HG02973 (cell line): ENCODE results near the gene SPATA46.

Experiments used
- ATAC-seq: cut with Tn5 transposase; IDR thresholded peaks from one replicate; pipeline ENCODE4 v1.9.1; 2021; ENCODE audit warnings: moderate library complexity; ENCODE audit not compliant: unreplicated experiment

Gene SPATA46

DNA sequence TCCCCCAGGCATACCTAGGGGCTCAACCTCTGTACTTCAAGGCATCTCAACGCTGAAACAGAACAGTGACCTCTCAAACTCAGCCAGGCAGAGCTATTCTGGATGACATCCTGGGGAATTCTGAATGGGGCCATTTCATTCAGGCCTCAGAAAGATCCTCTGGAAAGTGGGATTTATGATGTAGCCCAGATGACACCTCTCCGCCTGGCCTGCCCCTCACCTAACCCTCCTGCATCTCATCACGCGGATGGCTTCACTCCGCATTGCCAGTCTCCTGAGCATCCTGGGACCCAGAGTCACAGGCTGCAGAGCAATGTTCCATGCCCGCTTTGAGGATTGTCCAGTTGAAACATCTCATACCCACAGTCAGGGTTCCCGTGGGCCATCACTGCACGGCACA is 1.2 kb downstream of the SPATA46 start:
- no peak for ATAC-seq

DNA sequence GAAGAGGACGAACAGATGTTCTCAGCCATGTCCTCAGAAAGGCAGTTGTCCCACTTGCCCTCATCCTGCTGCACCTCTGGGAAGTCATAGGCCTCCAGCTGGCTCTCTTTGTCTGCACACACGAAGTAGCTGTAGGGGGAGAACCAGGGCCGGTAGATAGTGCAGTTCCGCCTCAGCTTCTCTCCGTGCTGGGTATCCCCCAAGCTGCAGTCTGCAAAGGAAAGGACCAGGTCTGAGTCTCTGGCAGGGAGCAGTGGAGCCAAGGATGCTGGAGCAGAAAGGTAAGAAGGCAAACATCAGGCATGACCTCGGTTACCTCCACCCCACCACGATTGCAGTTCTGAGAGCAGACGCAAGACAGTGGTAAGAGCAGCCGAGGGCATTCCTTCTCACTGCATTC is 2.2 kb downstream of the SPATA46 start:
- ATAC-seq, result no peak

DNA sequence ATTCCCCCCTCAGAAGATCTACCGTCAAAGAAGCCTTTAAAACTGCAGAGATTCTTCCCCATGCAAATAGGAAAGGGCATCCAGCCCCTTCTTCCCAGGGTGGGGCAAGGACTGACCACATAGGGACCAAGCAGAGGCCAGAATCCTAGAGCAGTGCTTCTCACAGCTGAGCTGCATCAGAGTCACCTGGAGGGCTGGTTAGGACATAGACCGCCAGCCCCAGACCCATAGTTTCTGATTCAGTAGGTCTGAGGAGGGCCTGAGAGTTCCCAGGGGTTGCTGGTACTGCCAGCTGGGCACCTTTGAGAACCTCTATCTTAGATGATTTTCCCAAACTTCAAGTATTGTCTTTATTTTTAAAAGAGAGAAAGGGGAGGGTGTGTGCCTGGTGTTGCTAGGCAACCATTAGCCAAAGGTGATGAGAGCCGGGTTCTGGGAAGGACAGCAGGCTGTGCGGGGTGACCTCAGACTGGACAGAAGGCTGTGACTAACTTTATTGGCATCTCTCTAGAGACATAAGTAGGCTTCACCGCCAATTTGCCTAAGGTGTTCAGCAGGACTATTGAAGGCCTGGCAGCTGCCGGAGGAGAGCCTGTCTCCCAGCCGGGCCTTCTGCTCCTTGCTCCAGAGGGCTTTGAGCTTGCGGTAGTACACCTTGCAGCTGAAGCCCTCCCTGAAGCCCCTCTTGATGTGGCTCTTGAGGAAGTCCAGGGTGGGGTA is 3.0 kb downstream of the SPATA46 start:
- no peak for ATAC-seq

DNA sequence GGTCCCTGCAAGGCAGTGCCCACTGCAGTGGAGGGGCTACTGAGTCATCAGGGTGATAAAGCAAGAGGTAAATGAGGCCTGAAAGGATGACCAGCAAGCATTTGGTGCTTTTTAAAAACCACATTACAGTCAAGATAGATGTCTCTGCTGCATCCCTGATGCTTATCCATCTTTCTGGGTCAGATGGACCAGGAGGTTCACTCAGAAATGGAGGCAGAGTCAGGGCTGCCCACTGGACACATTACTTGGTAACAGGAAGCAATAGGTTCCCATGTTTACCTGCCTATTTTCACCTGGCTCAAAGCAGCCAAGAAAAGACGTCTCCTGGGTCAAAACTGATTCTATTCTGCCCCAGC is 3.6 kb downstream of the SPATA46 start:
- ATAC-seq, result no peak

DNA sequence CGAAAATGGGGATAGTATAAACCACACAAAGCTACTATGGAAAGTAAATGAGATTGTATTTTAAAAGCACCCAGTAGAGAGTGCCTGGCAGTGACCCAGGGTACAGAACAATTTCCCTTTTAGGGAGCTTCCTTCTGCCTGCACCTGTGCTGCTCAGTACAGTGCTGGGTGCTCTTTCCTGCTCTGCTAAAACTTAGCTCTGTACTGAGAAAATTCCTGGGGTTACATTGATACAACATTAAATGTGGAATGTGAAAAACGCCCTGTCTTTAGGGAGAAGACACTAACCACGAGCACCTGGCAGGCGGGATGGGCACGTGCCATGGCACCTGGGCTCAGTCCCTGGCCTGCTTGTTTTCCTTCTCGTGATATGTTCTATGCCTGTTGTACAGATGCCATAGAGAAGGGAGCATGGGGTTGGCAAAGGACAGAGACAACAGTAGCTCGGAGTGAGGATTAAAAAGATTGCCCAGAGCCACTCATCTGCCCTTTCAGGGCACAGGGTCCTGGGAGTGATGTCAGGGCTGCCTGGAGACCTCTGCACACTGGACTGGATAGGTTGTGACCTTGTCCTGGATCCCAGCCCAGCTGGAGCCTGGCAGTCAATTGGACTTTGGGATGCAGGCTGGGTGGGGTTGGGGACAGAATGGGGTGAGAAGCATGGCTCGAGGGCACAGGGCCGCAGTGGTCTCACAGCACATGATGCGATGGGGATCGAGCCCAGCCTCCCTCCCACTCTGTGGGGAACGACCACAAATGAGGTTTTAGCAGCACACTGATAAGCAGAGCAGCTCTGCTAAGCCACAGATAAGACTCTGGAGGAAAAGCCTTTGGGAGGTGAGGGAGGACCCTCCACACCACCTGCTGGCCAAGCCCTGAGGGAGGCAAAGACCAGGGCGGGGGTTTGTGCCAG is 4.2 kb downstream of the SPATA46 start:
- no peak for ATAC-seq

DNA sequence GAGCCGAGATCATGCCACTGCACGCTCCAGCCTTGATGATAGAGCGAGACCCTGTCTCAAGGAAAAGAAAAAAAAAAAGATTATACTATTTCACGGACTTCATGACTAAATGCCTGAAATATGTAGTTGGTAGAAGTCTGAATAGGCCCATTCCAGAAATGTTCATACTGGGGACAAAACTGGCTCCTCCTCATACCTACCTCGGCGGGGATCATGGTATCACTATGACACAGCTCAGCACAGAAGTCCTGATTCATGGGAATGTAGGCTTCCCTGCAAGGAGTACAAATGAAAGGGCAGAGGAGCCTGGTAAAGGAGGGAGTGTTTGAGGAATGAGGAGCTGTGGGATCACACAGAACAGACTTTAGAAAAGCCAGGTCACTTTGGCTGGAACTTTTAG is 5.0 kb downstream of the SPATA46 start:
- no peak for ATAC-seq

DNA sequence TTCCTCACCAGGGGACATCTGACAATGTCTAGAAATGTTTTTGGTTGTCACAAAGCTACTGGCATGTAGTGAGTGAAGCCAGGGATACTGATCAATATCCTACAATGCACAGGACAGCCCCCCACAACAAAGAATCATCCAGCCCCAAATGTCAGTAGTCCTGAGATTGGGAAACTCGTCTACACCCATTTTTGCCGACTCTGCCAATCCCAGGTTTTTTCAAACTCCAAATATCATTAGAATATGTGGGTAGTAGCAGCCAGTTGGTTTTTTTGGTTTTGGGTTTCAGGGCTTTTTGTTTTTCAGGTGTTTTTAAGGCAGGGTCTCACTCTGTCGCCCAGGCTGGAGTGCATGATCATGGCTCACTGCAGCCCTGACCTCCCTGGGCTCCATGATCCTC is 5.9 kb downstream of the SPATA46 start:
- ATAC-seq, result no peak

DNA sequence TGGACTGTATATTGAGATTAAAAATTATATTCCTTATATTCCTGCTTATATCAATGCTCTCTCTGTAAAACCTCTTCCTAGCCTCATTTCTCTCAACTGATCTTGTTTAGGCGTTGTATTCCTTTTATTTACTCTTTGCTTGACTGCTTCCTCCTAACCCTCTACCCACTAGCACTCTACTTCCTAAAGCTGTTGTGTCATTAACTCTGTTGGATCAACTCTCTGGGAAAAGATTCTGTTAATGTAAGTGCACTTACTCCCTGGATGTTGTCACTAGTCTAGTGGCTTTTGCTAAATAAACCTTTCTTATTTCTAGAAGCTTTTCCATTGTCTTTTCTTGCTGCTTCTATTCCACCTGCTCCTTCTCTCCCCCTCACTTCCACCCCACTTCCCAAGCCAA is 6.5 kb downstream of the SPATA46 start:
- ATAC-seq, result no peak

DNA sequence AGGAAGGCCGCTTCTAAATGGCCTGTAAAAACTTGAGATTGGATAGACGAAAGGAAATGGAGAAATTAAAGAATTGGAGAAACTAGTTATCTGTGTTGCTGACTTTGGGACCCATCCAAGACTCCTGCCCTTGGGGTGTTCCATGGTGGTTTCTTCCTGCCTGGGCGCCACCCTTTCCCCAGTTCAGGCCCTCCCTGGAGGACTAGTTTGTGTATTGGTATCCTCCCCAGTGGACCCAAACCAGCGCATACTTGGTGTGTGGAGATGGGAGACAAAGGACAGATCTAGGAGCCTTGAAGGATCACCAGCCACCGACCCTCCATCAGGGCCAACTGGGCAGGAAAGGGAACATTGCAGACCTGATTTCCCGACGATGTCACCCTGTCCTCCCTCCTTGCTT is 7.1 kb downstream of the SPATA46 start:
- ATAC-seq, result no peak

DNA sequence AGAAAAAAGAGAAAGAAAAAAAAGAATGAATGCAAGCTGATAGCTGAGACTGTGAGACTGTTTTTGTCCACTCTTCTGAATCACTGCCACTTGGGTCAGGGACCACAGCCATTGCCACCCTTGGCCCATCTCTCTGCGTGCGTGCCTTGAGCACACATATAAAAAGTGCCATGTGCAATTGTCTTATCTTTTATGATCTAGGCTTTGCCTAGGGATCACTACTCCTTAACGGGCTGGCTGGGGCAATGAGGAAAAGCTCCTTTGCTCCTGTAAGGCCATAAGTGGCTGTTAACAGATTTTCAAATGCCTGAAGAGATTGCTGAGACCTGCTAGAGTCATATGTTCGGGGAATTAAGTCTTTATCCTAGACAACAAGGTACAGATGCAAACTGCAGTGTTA is 8.2 kb downstream of the SPATA46 start:
- ATAC-seq, result no peak

DNA sequence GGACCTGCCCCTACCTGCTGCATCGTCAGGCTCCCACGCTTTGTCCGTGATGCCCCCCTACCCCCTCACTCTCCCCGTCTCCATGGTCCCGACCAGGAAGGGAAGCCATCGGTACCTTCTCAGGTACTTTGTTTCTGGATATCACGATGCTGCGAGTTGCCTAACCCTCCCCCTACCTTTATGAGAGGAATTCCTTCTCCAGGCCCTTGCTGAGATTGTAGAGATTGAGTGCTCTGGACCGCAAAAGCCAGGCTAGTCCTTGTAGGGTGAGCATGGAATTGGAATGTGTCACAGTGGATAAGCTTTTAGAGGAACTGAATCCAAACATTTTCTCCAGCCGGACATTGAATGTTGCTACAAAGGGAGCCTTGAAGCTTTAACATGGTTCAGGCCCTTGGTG is 8.9 kb downstream of the SPATA46 start:
- no peak for ATAC-seq

DNA sequence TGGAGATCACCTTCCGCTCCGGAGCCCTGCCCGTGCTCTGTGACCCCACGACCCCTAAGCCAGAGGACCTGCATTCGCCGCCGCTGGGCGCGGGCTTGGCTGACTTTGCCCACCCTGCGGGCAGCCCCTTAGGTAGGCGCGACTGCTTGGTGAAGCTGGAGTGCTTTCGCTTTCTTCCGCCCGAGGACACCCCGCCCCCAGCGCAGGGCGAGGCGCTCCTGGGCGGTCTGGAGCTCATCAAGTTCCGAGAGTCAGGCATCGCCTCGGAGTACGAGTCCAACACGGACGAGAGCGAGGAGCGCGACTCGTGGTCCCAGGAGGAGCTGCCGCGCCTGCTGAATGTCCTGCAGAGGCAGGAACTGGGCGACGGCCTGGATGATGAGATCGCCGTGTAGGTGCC is 9.6 kb downstream of the SPATA46 start:
- ATAC-seq, result no peak

DNA sequence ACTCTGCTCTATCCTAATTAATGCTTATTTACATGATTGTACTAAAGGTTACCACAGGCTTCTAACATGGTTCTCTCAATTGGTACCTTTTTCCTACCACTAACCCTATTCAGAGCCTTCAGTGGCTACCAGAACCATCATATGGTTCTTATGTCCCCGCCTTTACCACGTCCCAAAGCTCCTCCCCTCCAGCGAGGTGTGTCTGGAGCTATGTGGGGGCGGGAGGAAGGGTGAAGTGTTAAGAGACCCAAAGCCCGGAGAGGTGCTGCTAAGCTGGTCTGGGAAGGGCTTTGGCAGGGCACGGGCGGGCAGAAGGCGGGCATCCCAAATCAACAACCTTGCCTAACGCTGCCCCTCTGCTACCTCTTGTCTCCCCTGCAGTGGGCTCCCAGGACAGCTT is 10.0 kb downstream of the SPATA46 start:
- ATAC-seq, result no peak

DNA sequence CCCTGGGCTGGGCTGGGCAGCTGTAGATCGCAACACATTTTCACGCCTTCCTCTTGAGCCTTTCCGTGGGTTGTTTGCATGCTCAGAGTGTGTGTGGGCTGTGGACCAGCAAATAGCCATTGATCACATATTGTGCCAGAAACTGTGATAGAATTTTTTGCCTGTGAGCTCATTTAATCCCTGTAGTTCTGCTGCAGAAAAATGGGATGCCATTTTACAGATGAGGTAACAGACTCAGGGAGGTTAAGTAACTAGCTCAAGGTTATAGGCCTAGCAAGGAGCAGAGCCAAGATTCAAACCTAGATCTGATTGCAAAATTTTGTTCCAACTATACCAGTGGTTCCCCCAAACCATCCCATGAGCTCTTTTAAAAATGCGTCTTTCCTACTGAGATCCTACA is 10.5 kb downstream of the SPATA46 start:
- ATAC-seq, result no peak

DNA sequence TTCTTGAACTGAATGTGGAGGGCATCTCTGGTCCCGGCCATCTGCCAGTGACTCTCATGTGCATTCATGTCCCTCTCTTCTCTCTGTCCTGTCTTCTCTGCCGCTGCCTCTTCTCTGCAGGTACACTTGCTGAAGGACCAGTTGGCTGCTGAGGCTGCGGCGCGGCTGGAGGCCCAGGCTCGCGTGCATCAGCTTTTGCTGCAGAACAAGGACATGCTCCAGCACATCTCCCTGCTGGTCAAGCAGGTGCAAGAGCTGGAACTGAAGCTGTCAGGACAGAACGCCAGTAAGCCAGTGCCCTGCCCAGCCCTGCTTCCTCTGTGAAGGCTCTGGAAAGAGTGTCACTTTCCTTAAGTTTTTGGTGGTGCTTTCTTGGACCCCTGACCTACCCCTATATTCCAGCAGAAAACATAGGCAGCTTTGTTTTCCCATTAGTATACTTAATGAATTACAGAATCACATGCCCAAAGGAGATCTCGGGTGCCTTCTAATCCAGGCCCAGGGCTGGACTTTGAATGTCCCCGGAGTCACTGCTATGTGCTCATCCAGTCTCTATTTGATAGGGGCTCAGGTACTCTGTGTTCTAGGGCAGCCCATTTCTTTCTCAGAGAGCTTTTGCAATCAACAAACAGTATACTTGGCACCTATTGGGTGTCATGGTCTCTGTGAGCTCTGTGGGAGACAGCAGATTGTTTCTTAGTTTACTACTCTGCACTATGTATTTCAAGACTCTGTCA is 11.2 kb downstream of the SPATA46 start:
- ATAC-seq, result no peak

DNA sequence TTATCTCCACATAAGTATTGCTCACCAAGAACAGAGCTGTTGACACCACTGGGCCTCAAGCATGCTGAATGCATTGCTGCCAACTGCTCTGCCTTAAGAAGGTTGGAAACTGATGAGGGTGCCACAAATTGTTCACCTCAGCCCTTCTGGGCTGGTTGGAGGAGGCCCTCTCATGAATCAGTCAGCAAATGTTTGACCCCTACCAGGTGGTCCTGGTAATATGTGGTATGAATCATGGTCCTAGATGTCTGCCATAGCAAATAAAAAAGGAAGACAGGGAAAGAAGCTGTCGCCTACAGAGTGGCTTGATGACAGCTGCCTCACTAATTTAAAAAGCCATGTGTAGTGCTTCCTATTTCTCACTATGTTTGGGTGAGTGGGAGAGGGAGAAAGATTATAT is 12.2 kb downstream of the SPATA46 start:
- no peak for ATAC-seq

DNA sequence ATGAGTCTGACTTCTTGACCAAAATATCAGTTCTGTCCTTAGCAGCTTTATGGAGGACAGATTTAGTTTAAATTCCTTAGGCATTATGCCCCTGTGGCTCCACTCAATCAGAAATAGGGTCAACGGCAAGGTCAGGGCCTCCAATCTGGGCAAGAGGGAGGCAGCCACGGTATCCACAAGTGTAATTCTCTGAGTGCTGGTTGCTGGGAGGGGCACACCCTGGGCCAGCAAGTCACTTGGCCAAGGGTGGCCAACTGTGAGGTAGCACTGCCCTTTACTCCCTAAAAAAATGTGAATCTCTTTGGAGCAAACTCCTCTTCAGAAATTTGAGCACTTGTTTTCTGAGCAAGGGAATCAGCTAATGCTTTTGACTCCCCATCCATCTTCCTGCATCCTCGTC is 12.8 kb downstream of the SPATA46 start:
- no peak for ATAC-seq

DNA sequence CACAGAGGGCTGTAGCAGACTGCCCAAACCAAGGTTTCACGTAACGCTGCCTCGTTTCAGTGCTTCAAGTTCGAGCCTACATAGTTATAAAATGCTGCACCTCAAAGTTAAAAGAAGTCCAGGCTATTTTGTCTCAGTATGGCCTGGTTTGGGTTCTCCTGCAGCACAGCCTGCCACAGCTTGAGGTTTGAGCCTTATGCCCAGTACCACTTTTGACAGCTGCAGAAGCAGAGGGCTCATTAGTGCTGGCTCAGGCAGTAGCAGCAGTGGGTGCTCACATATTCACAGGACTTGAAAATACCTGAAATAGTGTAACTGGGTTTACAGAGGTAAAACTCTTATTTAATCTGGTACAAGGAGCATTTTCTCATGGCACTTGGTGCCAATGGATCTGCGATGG is 15.3 kb downstream of the SPATA46 start:
- ATAC-seq, result peak; percentile 18

DNA sequence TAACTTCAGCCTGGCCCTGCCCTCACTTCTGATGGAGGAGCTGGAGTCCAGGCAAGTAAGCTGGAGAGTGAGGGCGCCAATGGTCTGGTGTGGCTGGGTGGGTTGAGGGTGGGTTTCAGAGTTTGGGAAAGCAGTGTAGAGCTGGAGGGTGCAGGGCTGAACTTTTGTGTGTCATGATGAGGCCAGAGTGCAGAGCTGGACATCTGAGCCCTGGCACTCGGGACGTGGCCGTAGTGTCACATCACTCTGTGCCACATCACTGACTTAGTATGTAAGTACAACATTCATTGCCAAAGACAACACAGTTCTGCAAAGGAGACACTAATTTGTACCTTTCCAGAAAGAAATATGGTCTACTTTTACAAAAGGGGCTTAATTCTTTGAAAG is 15.8 kb downstream of the SPATA46 start:
- no peak for ATAC-seq

DNA sequence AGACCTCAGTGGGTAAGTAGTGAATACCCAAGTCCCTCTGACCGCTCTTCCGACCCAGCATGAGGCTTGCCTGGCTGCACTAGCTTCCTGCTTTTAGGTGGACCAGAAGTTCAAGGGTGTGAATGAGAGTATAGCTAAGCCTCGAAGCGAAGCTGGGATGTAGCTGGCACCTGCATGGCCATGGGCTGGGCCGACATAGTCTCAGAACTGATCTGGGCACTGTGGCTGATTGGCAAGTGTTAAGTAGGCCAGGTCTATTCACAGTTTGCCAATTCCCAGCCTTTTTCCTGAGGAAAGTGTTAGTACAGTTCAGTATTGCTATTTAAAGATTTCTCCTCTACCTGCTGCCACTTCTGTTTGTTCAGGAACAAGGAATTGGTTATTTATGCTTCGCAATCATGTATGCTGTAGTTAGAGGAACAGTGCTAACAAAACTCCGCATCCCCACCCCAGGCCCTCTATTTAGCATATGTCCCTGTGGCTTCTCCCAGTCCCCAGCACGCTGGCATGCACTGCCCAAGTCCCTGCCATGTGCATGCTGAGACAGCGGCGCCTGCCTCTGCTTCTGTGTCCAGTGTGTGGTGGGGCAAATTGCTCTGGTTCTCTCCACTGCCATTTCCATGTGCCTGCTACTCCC is 16.3 kb downstream of the SPATA46 start:
- no peak for ATAC-seq

DNA sequence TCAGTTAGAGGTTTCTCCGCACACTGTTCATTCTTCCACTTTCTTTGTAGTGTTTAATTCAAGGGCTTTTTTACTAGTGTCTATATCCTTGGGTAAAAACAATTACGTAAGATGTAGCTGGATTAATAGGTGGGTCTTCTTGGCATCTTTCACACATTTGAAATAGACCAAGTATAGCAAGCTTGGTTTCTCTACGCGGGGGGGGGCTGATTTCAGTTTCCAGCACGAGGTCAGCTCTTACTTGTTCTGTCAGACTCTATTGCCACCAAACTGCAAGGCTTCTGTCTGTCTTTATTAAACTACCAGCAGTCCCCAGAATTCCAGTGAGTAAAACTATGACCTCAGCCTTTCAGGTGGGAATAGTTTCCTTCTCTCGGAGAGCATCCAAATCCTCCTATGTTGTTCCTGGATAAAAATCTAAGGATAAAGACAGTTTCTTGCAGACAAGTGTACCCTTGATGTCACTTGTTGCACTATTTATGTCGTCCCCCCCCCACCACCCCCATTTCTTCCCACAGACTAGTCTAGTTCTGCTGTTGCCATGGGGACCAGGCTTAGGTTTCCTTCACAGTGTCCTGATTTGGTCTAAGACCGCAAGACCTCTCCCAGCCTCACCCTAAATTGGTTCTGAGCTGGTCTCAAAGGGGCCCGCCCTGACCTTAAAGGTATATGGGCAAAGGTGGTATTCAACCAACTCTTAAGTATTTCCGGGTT is 17.0 kb downstream of the SPATA46 start:
- ATAC-seq, result no peak
